OCI-LY7 (cell line): ENCODE results near the gene ABO. TPM values are rescaled to one million over a fixed set of nuclear protein-coding genes. Genes with fewer than 3 reads are reported as not detected.
"Not testable (repeated sequence)": the region's sequence is repeated elsewhere in the genome, so short reads cannot be mapped to it uniquely, and the experiment has no call there.

Source experiments
- BruUV-seq: library from RNA; stranded (reverse); fragments of 400-500 nt; replicated peaks from 2 replicates; lab custom pipeline; 2021; lab: Mats Ljungman, UMichigan
- CTCF ChIA-PET: fragments of 300-600 bp; sonication (Branson Sonifier 250); formaldehyde crosslinking; loops from one replicate; lab custom pipeline; 2022; ENCODE audit warnings: antibody characterized with exemption; ENCODE audit not compliant: unreplicated experiment; lab: Charles Lee
- POLR2A ChIA-PET: fragments of 300-600 bp; sonication (Branson Sonifier 250); formaldehyde crosslinking; loops from one replicate; lab custom pipeline; 2022; ENCODE audit warnings: antibody characterized with exemption; lab: Charles Lee
- DNase-seq: peaks from one replicate; pipeline ENCODE4 v3.0.0-alpha.2; 2015; ENCODE audit warnings: low spot score
- H2AFZ ChIP-seq: fragments of 200-600 bp; sonication (generic), shearing (Covaris generic); 2 replicates; pipeline ENCODE4 v1.6.1; 2014; ENCODE audit warnings: mild to moderate bottlenecking, antibody characterized with exemption, low read length, moderate library complexity
- H3K27ac ChIP-seq: fragments of 200-600 bp; sonication (generic); 2 replicates; pipeline ENCODE4 v1.5.1; 2014; ENCODE audit warnings: mixed run types, low read depth, mild to moderate bottlenecking, moderate library complexity, low read length, inconsistent platforms; ENCODE audit not compliant: poor library complexity, severe bottlenecking
- H3K36me3 ChIP-seq: fragments of 200-600 bp; sonication (generic); 2 replicates; pipeline ENCODE4 v1.6.1; 2014; ENCODE audit warnings: mild to moderate bottlenecking, antibody characterized with exemption, low read length, moderate library complexity, mixed read lengths; ENCODE audit not compliant: insufficient read depth
- H3K4me1 ChIP-seq: fragments of 200-600 bp; sonication (generic); 2 replicates; pipeline ENCODE4 v1.5.1; 2014; ENCODE audit warnings: mild to moderate bottlenecking, low read length; ENCODE audit not compliant: insufficient read depth, poor library complexity, severe bottlenecking
- H3K4me2 ChIP-seq: fragments of 200-600 bp; sonication (generic); 2 replicates; pipeline ENCODE4 v1.6.1; 2014; ENCODE audit warnings: mild to moderate bottlenecking, low read length
- H3K4me3 ChIP-seq: fragments of 200-600 bp; sonication (generic); 2 replicates; pipeline ENCODE4 v1.5.1; 2014; ENCODE audit warnings: mild to moderate bottlenecking, low read depth, low read length; ENCODE audit not compliant: poor library complexity, severe bottlenecking
- H3K79me2 ChIP-seq: fragments of 200-600 bp; sonication (generic); 2 replicates; pipeline ENCODE4 v1.6.1; 2016; ENCODE audit warnings: low read depth, mild to moderate bottlenecking, low read length, moderate library complexity, mixed read lengths; ENCODE audit not compliant: insufficient read depth
- H3K9me2 ChIP-seq: fragments of 200-600 bp; sonication (generic); 2 replicates; pipeline ENCODE4 v1.6.1; 2016; ENCODE audit warnings: mild to moderate bottlenecking, low read length, mixed read lengths; ENCODE audit not compliant: insufficient read depth
- H3K9me3 ChIP-seq: fragments of 200-600 bp; sonication (generic); 2 replicates; pipeline ENCODE4 v1.6.1; 2014; ENCODE audit warnings: mild to moderate bottlenecking, mixed run types, low read length, mixed read lengths
- H4K20me1 ChIP-seq: fragments of 200-600 bp; sonication (generic); 2 replicates; pipeline ENCODE4 v1.6.1; 2014; ENCODE audit warnings: mild to moderate bottlenecking, antibody characterized with exemption, low read length, moderate library complexity, mixed read lengths; ENCODE audit not compliant: insufficient read depth
- CTCF ChIP-seq: fragments of 200-600 bp; sonication (generic); conservative IDR thresholded peaks from 2 replicates; pipeline ENCODE4 v1.5.1; 2014; ENCODE audit warnings: mild to moderate bottlenecking, antibody characterized with exemption, low read length, moderate library complexity, mixed read lengths
- EZH2phosphoT487 ChIP-seq: fragments of 200-600 bp; sonication (generic); IDR thresholded peaks from 2 replicates; pipeline ENCODE4 v1.6.1; 2018; ENCODE audit warnings: low read depth, borderline replicate concordance, mild to moderate bottlenecking, mixed run types, antibody characterized with exemption, low read length, moderate library complexity, mixed read lengths
- intact Hi-C: fragments of 100-400 bp; cut with micrococcal nuclease; formaldehyde crosslinking; loops from one replicate; pipeline ENCODE4 v1.10.0; 2022; ENCODE audit not compliant: unreplicated experiment
- total RNA-seq, 2 experiments: library from RNA; depleted of rRNA in 1 of 2; stranded (reverse); fragments of >200 nt in 1 of 2; shearing (Covaris generic) in 1 of 2; gene quantifications; 2 replicates each; pipeline ENCODE4 v1.2.3, GENCODE V29; 2014 to 2022

ABO gene
- total RNA-seq, 2 experiments from 2014 or later = not detected

- Histone ChIP-seq H3K27ac (no peak overlapping the region), H3K4me3 (no peak overlapping the region), H2AFZ (no peak overlapping the region), H3K4me2 (no peak overlapping the region), H4K20me1 (no peaks in the 10 kb centered on the region), H3K36me3 (no peaks in the 10 kb centered on the region), H3K9me3 (no peaks in the 10 kb centered on the region), H3K9me2 (no peaks in the 10 kb centered on the region), H3K4me1 (no peaks in the 10 kb centered on the region), H3K79me2 (no peaks in the 10 kb centered on the region)
- intact Hi-C loops = no loop called here
- CTCF ChIA-PET = no interaction called here
- no peak for TF ChIP-seq CTCF
- no peak for TF ChIP-seq EZH2phosphoT487
- no peak for DNase-seq
- BruUV-seq = no TSS peak
- POLR2A ChIA-PET = no interaction called here
Observed at GRCh38 chr9:133320421-133320881, 45.5 kb upstream of the ABO start.

- H3K4me2 ChIP-seq, intact Hi-C loops, H3K4me3 ChIP-seq, POLR2A ChIA-PET, H3K27ac ChIP-seq, H2AFZ ChIP-seq, H3K79me2 ChIP-seq, CTCF ChIA-PET, H3K36me3 ChIP-seq, H4K20me1 ChIP-seq, H3K9me2 ChIP-seq, DNase-seq, H3K4me1 ChIP-seq, H3K9me3 ChIP-seq, BruUV-seq: not testable (repeated sequence)
Observed at GRCh38 chr9:133317551-133317950, 42.5 kb upstream of the ABO start.

- no TSS peak for BruUV-seq
Observed at GRCh38 chr9:133315997-133316396, 41.0 kb upstream of the ABO start.

More at GRCh38 chr9:133315997-133316396, 41.0 kb upstream of the ABO start:
- TF ChIP-seq EZH2phosphoT487 = no peak
- no peak for TF ChIP-seq CTCF
- CTCF ChIA-PET = no interaction called here
- H3K9me2 ChIP-seq = no peaks in the 10 kb centered on the region
- H3K36me3 ChIP-seq = no peaks in the 10 kb centered on the region
- H3K79me2 ChIP-seq = no peaks in the 10 kb centered on the region
- H3K4me3 ChIP-seq = no peak overlapping the region
- POLR2A ChIA-PET = no interaction called here
- no peak overlapping the region for H3K27ac ChIP-seq
- H3K9me3 ChIP-seq = no peaks in the 10 kb centered on the region
- intact Hi-C loops = no loop called here
- H4K20me1 ChIP-seq = no peaks in the 10 kb centered on the region
- no peak overlapping the region for H3K4me2 ChIP-seq
- DNase-seq = no peak
- H3K4me1 ChIP-seq = no peaks in the 10 kb centered on the region
- no peak overlapping the region for H2AFZ ChIP-seq
